ENCODE measurements around the gene PWWP2B. TPM values are rescaled to one million over a fixed set of nuclear protein-coding genes. Genes with fewer than 3 reads are reported as not detected.

The PWWP2B gene
- total RNA-seq, 1 donor from 2014 or later, result 12.9 TPM

DNA sequence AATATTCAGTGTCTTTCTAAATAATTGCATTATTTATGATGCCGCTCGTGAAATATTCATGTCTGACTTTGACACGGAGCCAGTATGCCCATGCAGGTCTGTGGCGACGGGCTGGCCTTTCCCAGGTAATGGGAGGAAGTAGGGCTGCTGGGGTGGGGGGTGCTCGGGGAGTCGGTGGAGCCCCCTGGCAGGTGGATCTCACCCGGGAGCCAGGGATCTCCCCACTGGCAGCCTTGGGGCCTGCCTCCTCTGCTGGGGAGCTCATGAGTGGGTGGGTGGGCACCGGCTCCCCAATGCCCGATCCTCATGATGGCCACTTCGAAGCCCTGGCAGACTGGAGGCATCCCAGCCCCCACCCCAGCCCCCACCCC, 52.8 kb downstream of the PWWP2B start:
- TF ChIP-seq, protein P1, sequence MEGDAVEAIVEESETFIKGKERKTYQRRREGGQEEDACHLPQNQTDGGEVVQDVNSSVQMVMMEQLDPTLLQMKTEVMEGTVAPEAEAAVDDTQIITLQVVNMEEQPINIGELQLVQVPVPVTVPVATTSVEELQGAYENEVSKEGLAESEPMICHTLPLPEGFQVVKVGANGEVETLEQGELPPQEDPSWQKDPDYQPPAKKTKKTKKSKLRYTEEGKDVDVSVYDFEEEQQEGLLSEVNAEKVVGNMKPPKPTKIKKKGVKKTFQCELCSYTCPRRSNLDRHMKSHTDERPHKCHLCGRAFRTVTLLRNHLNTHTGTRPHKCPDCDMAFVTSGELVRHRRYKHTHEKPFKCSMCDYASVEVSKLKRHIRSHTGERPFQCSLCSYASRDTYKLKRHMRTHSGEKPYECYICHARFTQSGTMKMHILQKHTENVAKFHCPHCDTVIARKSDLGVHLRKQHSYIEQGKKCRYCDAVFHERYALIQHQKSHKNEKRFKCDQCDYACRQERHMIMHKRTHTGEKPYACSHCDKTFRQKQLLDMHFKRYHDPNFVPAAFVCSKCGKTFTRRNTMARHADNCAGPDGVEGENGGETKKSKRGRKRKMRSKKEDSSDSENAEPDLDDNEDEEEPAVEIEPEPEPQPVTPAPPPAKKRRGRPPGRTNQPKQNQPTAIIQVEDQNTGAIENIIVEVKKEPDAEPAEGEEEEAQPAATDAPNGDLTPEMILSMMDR (IDR thresholded peaks at IDR 0.05), result no peak
- Mint-ChIP-seq H3K4me1 (ENCODE audit: unreplicated experiment) (peaks cover 38% of the 10 kb centered on the region), H3K4me3 (ENCODE audit: unreplicated experiment) (no peak overlapping the region), H3K9me3 (ENCODE audit: unreplicated experiment) (no peaks in the 10 kb centered on the region), H3K27ac (ENCODE audit: unreplicated experiment) (no peak overlapping the region), H3K27me3 (ENCODE audit: unreplicated experiment) (no peaks in the 10 kb centered on the region), H3K36me3 (ENCODE audit: unreplicated experiment) (no peaks in the 10 kb centered on the region)
- no peak for DNase-seq (ENCODE audit: extremely low spot score, unreplicated experiment)

DNA sequence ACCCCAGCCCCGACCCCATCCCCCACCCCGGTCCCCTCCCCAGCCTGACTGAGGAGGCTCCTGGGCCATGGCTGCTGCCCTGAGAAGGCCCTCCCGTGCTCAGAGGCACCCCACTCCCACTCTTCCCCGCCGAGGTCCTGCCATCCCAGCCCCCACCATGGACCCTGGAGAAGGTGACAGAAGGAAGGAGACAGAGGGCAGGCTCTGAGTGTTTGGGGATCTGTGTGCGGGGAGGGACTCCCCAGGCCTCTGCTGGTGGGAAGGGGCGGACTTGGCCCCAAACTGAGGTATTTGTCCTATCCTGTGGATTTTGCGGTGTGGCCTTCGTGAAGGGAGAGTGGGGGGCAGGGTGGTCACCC, 53.4 kb downstream of the PWWP2B start:
- no peaks in the 10 kb centered on the region for H3K36me3 Mint-ChIP-seq (ENCODE audit: unreplicated experiment)
- no peaks in the 10 kb centered on the region for H3K9me3 Mint-ChIP-seq (ENCODE audit: unreplicated experiment)
- H3K27ac Mint-ChIP-seq (ENCODE audit: unreplicated experiment), result no peak overlapping the region
- H3K27me3 Mint-ChIP-seq (ENCODE audit: unreplicated experiment), result peaks cover 3% of the 10 kb centered on the region
- TF ChIP-seq, protein P1 (IDR thresholded peaks at IDR 0.05), result no peak
- peaks cover 31% of the 10 kb centered on the region for H3K4me1 Mint-ChIP-seq (ENCODE audit: unreplicated experiment)
- DNase-seq (ENCODE audit: extremely low spot score, unreplicated experiment), result no peak
- no peak overlapping the region for H3K4me3 Mint-ChIP-seq (ENCODE audit: unreplicated experiment)

- no peak overlapping the region for H3K4me3 Mint-ChIP-seq (ENCODE audit: unreplicated experiment)
- H3K27me3 Mint-ChIP-seq (ENCODE audit: unreplicated experiment), result peaks cover 3% of the 10 kb centered on the region
- H3K9me3 Mint-ChIP-seq (ENCODE audit: unreplicated experiment), result no peaks in the 10 kb centered on the region
- H3K27ac Mint-ChIP-seq (ENCODE audit: unreplicated experiment), result no peak overlapping the region
- H3K36me3 Mint-ChIP-seq (ENCODE audit: unreplicated experiment), result no peaks in the 10 kb centered on the region
- no peak for DNase-seq (ENCODE audit: extremely low spot score, unreplicated experiment)
- TF ChIP-seq, protein P1 (IDR thresholded peaks at IDR 0.05), result no peak
- H3K4me1 Mint-ChIP-seq (ENCODE audit: unreplicated experiment), result peaks cover 27% of the 10 kb centered on the region
Observed at GRCh38 chr10:132450825-132451505, 54.0 kb downstream of the PWWP2B start.

- no peaks in the 10 kb centered on the region for H3K9me3 Mint-ChIP-seq (ENCODE audit: unreplicated experiment)
- DNase-seq (ENCODE audit: extremely low spot score, unreplicated experiment), result no peak
- TF ChIP-seq, protein P1 (IDR thresholded peaks at IDR 0.05), result no peak
- H3K27me3 Mint-ChIP-seq (ENCODE audit: unreplicated experiment), result peaks cover 3% of the 10 kb centered on the region
- H3K36me3 Mint-ChIP-seq (ENCODE audit: unreplicated experiment), result no peaks in the 10 kb centered on the region
- H3K4me3 Mint-ChIP-seq (ENCODE audit: unreplicated experiment), result no peak overlapping the region
- H3K27ac Mint-ChIP-seq (ENCODE audit: unreplicated experiment), result no peak overlapping the region
- H3K4me1 Mint-ChIP-seq (ENCODE audit: unreplicated experiment), result peaks cover 21% of the 10 kb centered on the region
Observed at GRCh38 chr10:132451506-132452215, 54.7 kb downstream of the PWWP2B start.

GRCh38 chr10:132452216-132452650, 55.2 kb downstream of the PWWP2B start:
- Mint-ChIP-seq H3K4me3 (ENCODE audit: unreplicated experiment) (no peak overlapping the region), H3K4me1 (ENCODE audit: unreplicated experiment) (peaks cover 16% of the 10 kb centered on the region), H3K27ac (ENCODE audit: unreplicated experiment) (no peak overlapping the region), H3K27me3 (ENCODE audit: unreplicated experiment) (peaks cover 3% of the 10 kb centered on the region), H3K9me3 (ENCODE audit: unreplicated experiment) (no peaks in the 10 kb centered on the region), H3K36me3 (ENCODE audit: unreplicated experiment) (no peaks in the 10 kb centered on the region)
- no peak for DNase-seq (ENCODE audit: extremely low spot score, unreplicated experiment)
- TF ChIP-seq, protein P1 (IDR thresholded peaks at IDR 0.05), result peak; percentile 29
